Measurements from ENCODE around the gene CREBBP.

The CREBBP gene

GRCh38 chr16:3819746-3820724, 60.5 kb downstream of the CREBBP start:
- no peak for TF ChIP-seq CTCF (IDR thresholded peaks at IDR 0.05; ENCODE audit: low read depth, low read length, missing control alignments)

GRCh38 chr16:3819175-3819527, 61.4 kb downstream of the CREBBP start:
- no peak for TF ChIP-seq CTCF (IDR thresholded peaks at IDR 0.05; ENCODE audit: low read depth, low read length, missing control alignments)
- DNase-seq (ENCODE audit: extremely low read depth, low read depth) = no peak
- H3K4me3 ChIP-seq (replicated peaks; ENCODE audit: low read depth, low read length) = no peak overlapping the region

More at GRCh38 chr16:3819746-3820724, 60.5 kb downstream of the CREBBP start:
- no peak overlapping the region for H3K4me3 ChIP-seq (replicated peaks; ENCODE audit: low read depth, low read length)
- DNase-seq (ENCODE audit: extremely low read depth, low read depth) = peak; percentile 67

GRCh38 chr16:3816326-3816725, 64.2 kb downstream of the CREBBP start:
- no peak for TF ChIP-seq CTCF (IDR thresholded peaks at IDR 0.05; ENCODE audit: low read depth, low read length, missing control alignments)
- H3K4me3 ChIP-seq (replicated peaks; ENCODE audit: low read depth, low read length) = no peak overlapping the region
- no peak for DNase-seq (ENCODE audit: extremely low read depth, low read depth)

- H3K4me3 ChIP-seq (replicated peaks; ENCODE audit: low read depth, low read length) = no peak overlapping the region
- DNase-seq (ENCODE audit: extremely low read depth, low read depth) = no peak
- TF ChIP-seq CTCF (IDR thresholded peaks at IDR 0.05; ENCODE audit: low read depth, low read length, missing control alignments) = no peak
Observed at GRCh38 chr16:3814755-3815154, 65.8 kb downstream of the CREBBP start.

- no peak for DNase-seq (ENCODE audit: extremely low read depth, low read depth)
- no peak for TF ChIP-seq CTCF (IDR thresholded peaks at IDR 0.05; ENCODE audit: low read depth, low read length, missing control alignments)
Observed at GRCh38 chr16:3812469-3813172, 67.9 kb downstream of the CREBBP start.

GRCh38 chr16:3810818-3811217, 69.7 kb downstream of the CREBBP start:
- no peak for TF ChIP-seq CTCF (IDR thresholded peaks at IDR 0.05; ENCODE audit: low read depth, low read length, missing control alignments)
- no peak overlapping the region for H3K4me3 ChIP-seq (replicated peaks; ENCODE audit: low read depth, low read length)
- DNase-seq (ENCODE audit: extremely low read depth, low read depth) = no peak

More at GRCh38 chr16:3812469-3813172, 67.9 kb downstream of the CREBBP start:
- H3K4me3 ChIP-seq (replicated peaks; ENCODE audit: low read depth, low read length) = no peak overlapping the region
